Keratinocyte (primary cell): ENCODE measurements around the gene CCDC148. TPM values are rescaled to one million over a fixed set of nuclear protein-coding genes. Genes with fewer than 3 reads are reported as not detected.

Experiments used
- DNase-seq: peaks from one replicate; pipeline ENCODE4 v3.0.0-alpha.2; 2011; ENCODE audit warnings: low read depth, missing footprints, low spot score
- FAIRE-seq: peaks from 2 replicates; lab custom pipeline; 2011; peaks lifted over from hg19 to GRCh38; lab: Jason Lieb, UNC
- H2AFZ ChIP-seq: 2 replicates; pipeline ENCODE4 v1.6.0; 2012; ENCODE audit warnings: low read length, control low read depth, inconsistent platforms; ENCODE audit not compliant: control insufficient read depth
- H3K27ac ChIP-seq: 2 replicates; pipeline ENCODE4 v1.5.1; 2011; ENCODE audit warnings: low read length; ENCODE audit not compliant: control insufficient read depth, insufficient read depth
- H3K27me3 ChIP-seq: 3 replicates; pipeline ENCODE4 v1.6.0; 2011; ENCODE audit warnings: low read length; ENCODE audit not compliant: control insufficient read depth, insufficient read depth; ENCODE audit errors: extremely low read depth
- H3K36me3 ChIP-seq, 2 experiments: 2 replicates in 1 of 2; 3 replicates in 1 of 2; pipeline ENCODE4 v1.5.1; 2011; ENCODE audit warnings: low read length in 2 of 2, mild to moderate bottlenecking in 1 of 2; ENCODE audit not compliant: control insufficient read depth in 2 of 2, insufficient read depth in 2 of 2; ENCODE audit errors: extremely low read depth in 1 of 2
- H3K4me1 ChIP-seq: 3 replicates; pipeline ENCODE4 v1.5.1; 2011; ENCODE audit warnings: low read length; ENCODE audit not compliant: control insufficient read depth, insufficient read depth; ENCODE audit errors: extremely low read depth
- H3K4me2 ChIP-seq: 3 replicates; pipeline ENCODE4 v1.6.0; 2011; ENCODE audit warnings: low read depth, low read length; ENCODE audit not compliant: control insufficient read depth, insufficient read depth; ENCODE audit errors: extremely low read depth
- H3K4me3 ChIP-seq, 3 experiments: fragments of 200-600 bp in 1 of 3; sonication (generic) in 1 of 3; 2 replicates in 2 of 3; 3 replicates in 1 of 3; pipeline ENCODE4 v1.5.1; 2011 to 2016; ENCODE audit warnings: low read length in 3 of 3, mild to moderate bottlenecking in 3 of 3, control low read depth in 2 of 3, inconsistent platforms in 1 of 3, low read depth in 1 of 3, mixed read lengths in 1 of 3, mixed run types in 1 of 3, moderate library complexity in 1 of 3; ENCODE audit not compliant: control insufficient read depth in 2 of 3, insufficient read depth in 2 of 3; ENCODE audit errors: extremely low read depth in 1 of 3
- H3K79me2 ChIP-seq: 2 replicates; pipeline ENCODE4 v1.6.0; 2012; ENCODE audit warnings: low read length; ENCODE audit not compliant: control insufficient read depth, insufficient read depth
- H3K9ac ChIP-seq: 3 replicates; pipeline ENCODE4 v1.6.0; 2011; ENCODE audit warnings: low read length; ENCODE audit not compliant: control insufficient read depth, insufficient read depth; ENCODE audit errors: extremely low read depth
- H3K9me1 ChIP-seq: 3 replicates; pipeline ENCODE4 v1.6.0; 2011; ENCODE audit warnings: low read length; ENCODE audit not compliant: control insufficient read depth, insufficient read depth; ENCODE audit errors: extremely low read depth
- H3K9me3 ChIP-seq: 2 replicates; pipeline ENCODE4 v1.5.1; 2012; ENCODE audit warnings: low read depth, low read length; ENCODE audit not compliant: control insufficient read depth
- H4K20me1 ChIP-seq: 3 replicates; pipeline ENCODE4 v1.6.0; 2011; ENCODE audit warnings: low read length; ENCODE audit not compliant: control insufficient read depth, insufficient read depth; ENCODE audit errors: extremely low read depth
- EZH2 ChIP-seq: IDR thresholded peaks from one replicate; pipeline ENCODE4 v1.6.1; 2012; ENCODE audit warnings: inconsistent platforms, mild to moderate bottlenecking, low read length, moderate library complexity
- dilution Hi-C: fragments of 300-500 bp; cut with MboI; formaldehyde crosslinking; loops from one replicate; pipeline ENCODE4 v1.7.0; 2020; ENCODE audit warnings: low sequenced_read_pairs; ENCODE audit not compliant: extremely low pct_ligation_motif_present
- polyA plus RNA-seq, 5 experiments: library from polyadenylated mRNA; depleted of rRNA in 3 of 5; stranded (reverse) in 3 of 5; stranded (forward) in 1 of 5; unstranded in 1 of 5; fragments of >200 nt; gene quantifications; 1 replicate in 1 of 5; 2 replicates in 3 of 5; 3 replicates in 1 of 5; pipeline versions ENCODE4 v1.2.1 to v1.2.3, GENCODE V29; 2011 to 2012; ENCODE audit warnings: missing spikeins in 2 of 5, low read depth in 1 of 5, low replicate concordance in 1 of 5
- TF ChIP-seq, protein P1 (sequence below), 3 experiments: IDR thresholded peaks in 1 of 3; conservative IDR thresholded peaks in 1 of 3; optimal IDR thresholded peaks in 1 of 3; 2 replicates in 2 of 3; 3 replicates in 1 of 3; pipeline versions ENCODE3 to v1.5.1; 2011; ENCODE audit warnings: low read length in 3 of 3, mild to moderate bottlenecking in 3 of 3, moderate library complexity in 2 of 3, control low read depth in 1 of 3, inconsistent platforms in 1 of 3; ENCODE audit not compliant: insufficient read depth in 2 of 3; ENCODE audit errors: extremely low read depth in 1 of 3

The CCDC148 gene
- polyA plus RNA-seq, 1 donor (not counting 4 experiments of a cell fraction or from before 2014, with no cell fraction given) = 0.39 TPM

DNA sequence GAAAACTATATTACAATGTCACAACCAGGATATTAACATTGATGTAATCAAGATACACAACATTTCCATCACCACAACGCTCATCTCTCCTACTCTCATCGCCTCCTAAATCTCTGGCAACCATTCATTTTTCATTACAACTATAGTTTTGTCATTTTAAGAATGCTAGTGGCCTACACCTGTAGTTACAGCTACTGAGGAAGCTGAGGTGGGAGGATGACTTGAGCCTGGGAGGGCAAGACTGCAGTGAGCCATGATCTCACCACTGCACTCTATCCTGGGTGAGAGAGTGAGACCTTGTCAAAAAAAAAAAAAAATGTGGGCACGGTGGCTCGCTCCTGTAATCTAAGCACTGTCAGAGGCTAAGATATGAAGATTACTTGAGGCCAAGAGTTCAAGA lies 10.7 kb upstream of the CCDC148 start:
- H3K79me2 ChIP-seq = peaks cover 70% of the 10 kb centered on the region

DNA sequence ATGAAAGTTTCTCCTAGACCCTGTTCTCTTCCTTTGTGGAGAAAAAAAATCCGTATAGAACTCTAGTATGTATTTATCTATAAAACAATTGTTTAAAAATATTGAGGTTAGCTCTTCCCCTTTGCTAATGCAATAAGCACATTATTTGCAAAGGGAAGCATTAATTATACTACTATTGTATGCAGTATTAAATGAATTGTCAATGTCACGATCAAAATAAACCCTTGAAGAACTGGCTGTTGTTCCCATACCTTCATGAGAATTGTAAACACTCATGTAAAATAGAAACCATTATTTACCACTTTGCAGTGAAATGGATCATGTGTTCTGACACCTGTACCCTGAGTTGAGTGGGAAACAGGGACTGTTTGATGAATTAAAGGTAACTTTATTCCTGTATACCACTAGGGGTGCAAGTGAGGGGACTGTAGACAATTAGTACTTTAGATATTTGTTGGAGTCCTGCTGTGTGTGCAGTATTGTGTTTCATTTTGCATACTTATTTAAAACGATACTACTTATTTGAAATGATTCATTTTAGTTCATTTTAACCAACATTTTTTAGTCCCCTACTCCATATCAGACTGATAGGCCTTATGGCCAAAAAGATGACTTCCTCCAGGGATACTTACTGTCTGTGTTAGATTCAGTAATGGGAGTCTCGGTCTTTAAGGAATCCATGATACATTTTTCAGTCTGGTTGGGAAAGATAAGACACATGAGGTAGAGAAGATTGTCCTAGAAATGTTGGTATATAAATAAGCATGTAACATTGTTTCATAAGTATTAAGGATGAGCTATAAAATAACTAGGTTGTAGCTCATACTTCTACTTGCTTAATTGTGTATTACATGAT lies 8.1 kb upstream of the CCDC148 start:
- dilution Hi-C loops = no loop called here
- no peak for FAIRE-seq
- H3K4me1 ChIP-seq = peaks cover 20% of the 10 kb centered on the region
- H4K20me1 ChIP-seq = peaks cover 4% of the 10 kb centered on the region
- H3K27ac ChIP-seq = no peak overlapping the region
- peaks cover 0 to 1% of the 10 kb centered on the region in 2 experiments for H3K36me3 ChIP-seq
- H3K4me3 ChIP-seq = no peak overlapping the region
- TF ChIP-seq EZH2 = no peak
- TF ChIP-seq, protein P1, sequence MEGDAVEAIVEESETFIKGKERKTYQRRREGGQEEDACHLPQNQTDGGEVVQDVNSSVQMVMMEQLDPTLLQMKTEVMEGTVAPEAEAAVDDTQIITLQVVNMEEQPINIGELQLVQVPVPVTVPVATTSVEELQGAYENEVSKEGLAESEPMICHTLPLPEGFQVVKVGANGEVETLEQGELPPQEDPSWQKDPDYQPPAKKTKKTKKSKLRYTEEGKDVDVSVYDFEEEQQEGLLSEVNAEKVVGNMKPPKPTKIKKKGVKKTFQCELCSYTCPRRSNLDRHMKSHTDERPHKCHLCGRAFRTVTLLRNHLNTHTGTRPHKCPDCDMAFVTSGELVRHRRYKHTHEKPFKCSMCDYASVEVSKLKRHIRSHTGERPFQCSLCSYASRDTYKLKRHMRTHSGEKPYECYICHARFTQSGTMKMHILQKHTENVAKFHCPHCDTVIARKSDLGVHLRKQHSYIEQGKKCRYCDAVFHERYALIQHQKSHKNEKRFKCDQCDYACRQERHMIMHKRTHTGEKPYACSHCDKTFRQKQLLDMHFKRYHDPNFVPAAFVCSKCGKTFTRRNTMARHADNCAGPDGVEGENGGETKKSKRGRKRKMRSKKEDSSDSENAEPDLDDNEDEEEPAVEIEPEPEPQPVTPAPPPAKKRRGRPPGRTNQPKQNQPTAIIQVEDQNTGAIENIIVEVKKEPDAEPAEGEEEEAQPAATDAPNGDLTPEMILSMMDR (optimal IDR thresholded peaks at IDR 0.05 in 1 of 3, IDR thresholded peaks at IDR 0.05 in 1 of 3, conservative IDR thresholded peaks at IDR 0.05 in 1 of 3; ENCODE audit: extremely low read depth in 1 of 3, insufficient read depth in 2 of 3, low read length in 3 of 3) = peak in 2 of 3 experiments; percentile 53 to 64
- H3K9me3 ChIP-seq = no peaks in the 10 kb centered on the region
- no peak for DNase-seq
- no peak overlapping the region for H3K9ac ChIP-seq
- peaks cover under 1% of the 10 kb centered on the region for H3K9me1 ChIP-seq
- H3K27me3 ChIP-seq = no peaks in the 10 kb centered on the region
- no peak overlapping the region for H3K4me2 ChIP-seq
- peaks cover 92% of the 10 kb centered on the region for H3K79me2 ChIP-seq
- no peak overlapping the region for H2AFZ ChIP-seq

More for the DNA sequence above, 10.7 kb upstream of the CCDC148 start:
- Histone ChIP-seq H3K9me3 (no peaks in the 10 kb centered on the region), H3K4me2 (no peak overlapping the region), H3K27ac (no peak overlapping the region), H3K9ac (no peak overlapping the region), H3K9me1 (peaks cover 2% of the 10 kb centered on the region), H3K36me3 (peaks cover 0 to 4% of the 10 kb centered on the region in 2 experiments), H3K4me1 (peaks cover 6% of the 10 kb centered on the region), H4K20me1 (peaks cover 4% of the 10 kb centered on the region), H3K4me3 (no peak overlapping the region), H3K27me3 (no peaks in the 10 kb centered on the region), H2AFZ (no peak overlapping the region)
- DNase-seq = no peak
- peak; percentile 63 for FAIRE-seq
- TF ChIP-seq EZH2 = no peak
- TF ChIP-seq, protein P1 (optimal IDR thresholded peaks at IDR 0.05 in 1 of 3, IDR thresholded peaks at IDR 0.05 in 1 of 3, conservative IDR thresholded peaks at IDR 0.05 in 1 of 3; ENCODE audit: extremely low read depth in 1 of 3, insufficient read depth in 2 of 3, low read length in 3 of 3) = no peak
- dilution Hi-C loops = no loop called here
